ENCODE results near the gene SHROOM3.

Gene SHROOM3

GRCh38 chr4:76795243-76795642, 360.2 kb downstream of the SHROOM3 start:
- H3K9me3 ChIP-seq (ENCODE audit: control insufficient read depth, insufficient read depth, low read length), result no peaks in the 10 kb centered on the region
- no peak overlapping the region for H3K27ac ChIP-seq (ENCODE audit: low read depth, low read length)
- no peak overlapping the region for H3K9ac ChIP-seq (ENCODE audit: low read depth, low read length)
- H3K36me3 ChIP-seq (ENCODE audit: control insufficient read depth, insufficient read depth, low read length), result no peaks in the 10 kb centered on the region
- H3K4me1 ChIP-seq (ENCODE audit: control insufficient read depth, insufficient read depth, low read length), result no peaks in the 10 kb centered on the region
- no peaks in the 10 kb centered on the region; the same call in 1 of the 2 replicates for H3K27me3 ChIP-seq (ENCODE audit: control insufficient read depth, insufficient read depth, low read length)
- no peak overlapping the region for H3K4me3 ChIP-seq (ENCODE audit: low read depth, low read length)

GRCh38 chr4:76799140-76799539, 364.1 kb downstream of the SHROOM3 start:
- Histone ChIP-seq H3K4me3 (ENCODE audit: low read depth, low read length) (no peak overlapping the region), H3K4me1 (ENCODE audit: control insufficient read depth, insufficient read depth, low read length) (peaks cover 19% of the 10 kb centered on the region), H3K27me3 (ENCODE audit: control insufficient read depth, insufficient read depth, low read length) (peaks cover 22% of the 10 kb centered on the region), H3K27ac (ENCODE audit: low read depth, low read length) (no peak overlapping the region), H3K9me3 (ENCODE audit: control insufficient read depth, insufficient read depth, low read length) (no peaks in the 10 kb centered on the region), H3K9ac (ENCODE audit: low read depth, low read length) (no peak overlapping the region), H3K36me3 (ENCODE audit: control insufficient read depth, insufficient read depth, low read length) (no peaks in the 10 kb centered on the region)

GRCh38 chr4:76799718-76800117, 364.7 kb downstream of the SHROOM3 start:
- H3K27ac ChIP-seq (ENCODE audit: low read depth, low read length), result no peak overlapping the region
- H3K9ac ChIP-seq (ENCODE audit: low read depth, low read length), result no peak overlapping the region
- H3K27me3 ChIP-seq (ENCODE audit: control insufficient read depth, insufficient read depth, low read length), result peaks cover 22% of the 10 kb centered on the region
- H3K4me3 ChIP-seq (ENCODE audit: low read depth, low read length), result no peak overlapping the region
- H3K4me1 ChIP-seq (ENCODE audit: control insufficient read depth, insufficient read depth, low read length), result peaks cover 19% of the 10 kb centered on the region
- H3K9me3 ChIP-seq (ENCODE audit: control insufficient read depth, insufficient read depth, low read length), result no peaks in the 10 kb centered on the region
- no peaks in the 10 kb centered on the region for H3K36me3 ChIP-seq (ENCODE audit: control insufficient read depth, insufficient read depth, low read length)

- no peak overlapping the region for H3K9ac ChIP-seq (ENCODE audit: low read depth, low read length)
- no peak overlapping the region for H3K4me3 ChIP-seq (ENCODE audit: low read depth, low read length)
- peaks cover 19% of the 10 kb centered on the region for H3K4me1 ChIP-seq (ENCODE audit: control insufficient read depth, insufficient read depth, low read length)
- H3K27me3 ChIP-seq (ENCODE audit: control insufficient read depth, insufficient read depth, low read length), result peaks cover 22% of the 10 kb centered on the region
- H3K27ac ChIP-seq (ENCODE audit: low read depth, low read length), result no peak overlapping the region
- H3K36me3 ChIP-seq (ENCODE audit: control insufficient read depth, insufficient read depth, low read length), result no peaks in the 10 kb centered on the region
- H3K9me3 ChIP-seq (ENCODE audit: control insufficient read depth, insufficient read depth, low read length), result no peaks in the 10 kb centered on the region
These were observed 365.9 kb downstream of the SHROOM3 start for GRCh38 chr4:76800902-76801301.

- no peaks in the 10 kb centered on the region for H3K36me3 ChIP-seq (ENCODE audit: control insufficient read depth, insufficient read depth, low read length)
- peak overlapping the region; percentile 47; the same call in 1 of the 2 replicates for H3K9ac ChIP-seq (ENCODE audit: low read depth, low read length)
- peaks cover 22% of the 10 kb centered on the region for H3K27me3 ChIP-seq (ENCODE audit: control insufficient read depth, insufficient read depth, low read length)
- H3K9me3 ChIP-seq (ENCODE audit: control insufficient read depth, insufficient read depth, low read length), result no peaks in the 10 kb centered on the region
- peaks cover 19% of the 10 kb centered on the region for H3K4me1 ChIP-seq (ENCODE audit: control insufficient read depth, insufficient read depth, low read length)
- peak overlapping the region; percentile 55 for H3K4me3 ChIP-seq (ENCODE audit: low read depth, low read length)
- H3K27ac ChIP-seq (ENCODE audit: low read depth, low read length), result peak overlapping the region; percentile 73
These were observed 366.7 kb downstream of the SHROOM3 start for GRCh38 chr4:76801621-76802235.

GRCh38 chr4:76802236-76803021, 367.4 kb downstream of the SHROOM3 start:
- Histone ChIP-seq H3K36me3 (ENCODE audit: control insufficient read depth, insufficient read depth, low read length) (no peaks in the 10 kb centered on the region), H3K27me3 (ENCODE audit: control insufficient read depth, insufficient read depth, low read length) (peaks cover 22% of the 10 kb centered on the region), H3K9me3 (ENCODE audit: control insufficient read depth, insufficient read depth, low read length) (no peaks in the 10 kb centered on the region), H3K4me3 (ENCODE audit: low read depth, low read length) (peak overlapping the region; percentile 55), H3K27ac (ENCODE audit: low read depth, low read length) (peak overlapping the region; percentile 73), H3K4me1 (ENCODE audit: control insufficient read depth, insufficient read depth, low read length) (peaks cover 19% of the 10 kb centered on the region), H3K9ac (ENCODE audit: low read depth, low read length) (peak overlapping the region; percentile 47; the same call in 1 of the 2 replicates)

- Histone ChIP-seq H3K36me3 (ENCODE audit: control insufficient read depth, insufficient read depth, low read length) (no peaks in the 10 kb centered on the region), H3K9me3 (ENCODE audit: control insufficient read depth, insufficient read depth, low read length) (peaks cover 3% of the 10 kb centered on the region; the same call in 1 of the 2 replicates), H3K4me3 (ENCODE audit: low read depth, low read length) (no peak overlapping the region), H3K9ac (ENCODE audit: low read depth, low read length) (no peak overlapping the region), H3K27me3 (ENCODE audit: control insufficient read depth, insufficient read depth, low read length) (peaks cover 22% of the 10 kb centered on the region), H3K27ac (ENCODE audit: low read depth, low read length) (no peak overlapping the region), H3K4me1 (ENCODE audit: control insufficient read depth, insufficient read depth, low read length) (peaks cover 19% of the 10 kb centered on the region)
These were observed 368.5 kb downstream of the SHROOM3 start for GRCh38 chr4:76803522-76803921.

GRCh38 chr4:76804096-76804495, 369.1 kb downstream of the SHROOM3 start:
- Histone ChIP-seq H3K27me3 (ENCODE audit: control insufficient read depth, insufficient read depth, low read length) (peaks cover 22% of the 10 kb centered on the region), H3K4me1 (ENCODE audit: control insufficient read depth, insufficient read depth, low read length) (peaks cover 19% of the 10 kb centered on the region), H3K36me3 (ENCODE audit: control insufficient read depth, insufficient read depth, low read length) (no peaks in the 10 kb centered on the region), H3K4me3 (ENCODE audit: low read depth, low read length) (no peak overlapping the region), H3K27ac (ENCODE audit: low read depth, low read length) (no peak overlapping the region), H3K9me3 (ENCODE audit: control insufficient read depth, insufficient read depth, low read length) (peaks cover 3% of the 10 kb centered on the region; the same call in 1 of the 2 replicates), H3K9ac (ENCODE audit: low read depth, low read length) (no peak overlapping the region)

GRCh38 chr4:76806346-76806745, 371.3 kb downstream of the SHROOM3 start:
- Histone ChIP-seq H3K27me3 (ENCODE audit: control insufficient read depth, insufficient read depth, low read length) (peaks cover 15% of the 10 kb centered on the region), H3K4me1 (ENCODE audit: control insufficient read depth, insufficient read depth, low read length) (peaks cover 19% of the 10 kb centered on the region), H3K27ac (ENCODE audit: low read depth, low read length) (no peak overlapping the region), H3K9ac (ENCODE audit: low read depth, low read length) (no peak overlapping the region), H3K4me3 (ENCODE audit: low read depth, low read length) (no peak overlapping the region), H3K9me3 (ENCODE audit: control insufficient read depth, insufficient read depth, low read length) (peaks cover 3% of the 10 kb centered on the region; the same call in 1 of the 2 replicates), H3K36me3 (ENCODE audit: control insufficient read depth, insufficient read depth, low read length) (no peaks in the 10 kb centered on the region)

- Histone ChIP-seq H3K27me3 (ENCODE audit: control insufficient read depth, insufficient read depth, low read length) (peaks cover 14% of the 10 kb centered on the region), H3K4me1 (ENCODE audit: control insufficient read depth, insufficient read depth, low read length) (peaks cover 19% of the 10 kb centered on the region), H3K9ac (ENCODE audit: low read depth, low read length) (no peak overlapping the region), H3K27ac (ENCODE audit: low read depth, low read length) (no peak overlapping the region), H3K36me3 (ENCODE audit: control insufficient read depth, insufficient read depth, low read length) (no peaks in the 10 kb centered on the region), H3K9me3 (ENCODE audit: control insufficient read depth, insufficient read depth, low read length) (peaks cover 3% of the 10 kb centered on the region; the same call in 1 of the 2 replicates), H3K4me3 (ENCODE audit: low read depth, low read length) (no peak overlapping the region)
These were observed 371.7 kb downstream of the SHROOM3 start for GRCh38 chr4:76806757-76807156.

Measured in HUES48 (cell line).